Effector CD8-positive, alpha-beta T cell (primary cell): Measurements from ENCODE around the gene UNC93A.
"Not testable (repeated sequence)": the region's sequence is repeated elsewhere in the genome, so short reads cannot be mapped to it uniquely, and the experiment has no call there.

ENCODE experiments used
- DNase-seq: peaks from one replicate; lab custom pipeline; 2025; lab: John Stamatoyannopoulos, UW

UNC93A gene

DNA sequence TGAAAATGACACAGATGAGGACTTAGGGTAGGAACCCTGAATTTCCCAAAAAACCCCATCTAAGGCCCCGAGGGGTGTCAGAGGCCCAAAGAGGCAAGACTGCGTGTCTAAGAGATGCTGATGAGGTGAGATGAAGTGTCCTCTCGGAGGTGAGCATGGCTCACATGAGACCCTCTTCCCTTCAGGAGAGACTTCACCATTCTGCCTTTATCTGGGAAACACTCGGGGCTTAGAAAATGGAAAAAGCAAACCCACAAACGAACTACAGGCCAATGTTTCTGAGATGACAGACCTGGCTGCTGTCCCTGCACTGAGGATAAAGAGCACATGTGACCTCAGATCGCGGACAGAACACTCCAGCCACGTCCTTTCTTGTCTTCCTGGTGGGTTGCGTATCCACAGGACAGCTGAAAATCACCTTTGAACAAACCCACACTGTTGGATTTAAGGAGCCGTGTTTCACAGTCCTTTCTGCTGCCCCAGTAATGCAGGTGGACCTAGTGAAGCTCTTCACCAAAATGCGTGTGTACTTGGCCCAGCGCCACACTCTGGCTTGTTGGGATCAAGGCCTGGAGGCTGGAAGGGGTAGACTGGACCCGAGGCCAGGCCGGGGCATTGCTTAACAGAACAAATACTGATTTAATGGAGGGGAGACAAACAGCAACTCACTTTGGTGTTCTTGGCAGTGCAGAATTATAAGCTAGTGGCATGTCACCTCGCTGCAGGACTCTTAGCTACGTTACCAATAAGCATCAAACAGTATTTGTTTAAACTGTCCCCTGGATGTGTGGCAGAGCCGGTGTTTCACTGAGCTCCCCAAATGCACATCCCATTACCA lies 18.5 kb downstream of the UNC93A start:
- not testable (repeated sequence) for DNase-seq

DNA sequence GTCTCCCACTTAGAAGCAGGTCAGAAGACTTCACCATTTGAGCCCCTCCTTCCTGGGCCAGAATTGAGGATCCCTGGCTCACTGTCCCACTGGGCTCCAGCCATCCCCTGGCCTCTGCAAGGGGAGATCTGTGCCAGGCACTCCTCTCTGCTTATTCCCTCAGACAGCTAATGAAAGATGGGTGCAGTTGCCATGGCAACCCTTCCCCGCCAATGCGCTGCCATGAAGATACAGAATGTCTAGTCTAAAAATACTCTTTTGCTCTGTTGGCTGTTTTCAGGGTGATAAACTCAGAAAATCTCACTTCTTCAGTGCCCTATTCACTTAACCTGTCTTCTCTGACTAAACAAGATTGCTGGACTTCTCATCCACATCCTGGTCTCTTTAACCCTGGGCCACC lies 20.2 kb downstream of the UNC93A start:
- DNase-seq: no peak

DNA sequence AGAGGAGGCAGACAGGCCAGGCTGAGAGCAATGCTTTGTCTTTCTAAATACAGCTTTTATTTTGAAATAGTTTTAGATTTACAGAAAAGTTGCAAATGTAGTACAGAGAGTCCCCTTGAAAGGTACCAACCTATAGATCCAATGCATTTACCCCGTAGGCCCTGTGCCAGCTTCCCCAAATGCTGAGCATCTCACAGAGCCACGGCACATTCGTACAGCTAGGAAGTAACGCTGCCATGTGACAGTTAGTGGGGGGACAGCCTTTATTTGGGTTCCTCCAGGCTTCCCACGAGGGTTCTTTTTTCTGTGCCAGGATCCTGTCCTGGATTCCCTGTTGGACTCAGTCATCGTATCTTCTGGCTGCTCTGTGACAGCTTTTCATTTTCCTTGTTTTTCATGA lies 20.6 kb downstream of the UNC93A start:
- DNase-seq: not testable (repeated sequence)

DNA sequence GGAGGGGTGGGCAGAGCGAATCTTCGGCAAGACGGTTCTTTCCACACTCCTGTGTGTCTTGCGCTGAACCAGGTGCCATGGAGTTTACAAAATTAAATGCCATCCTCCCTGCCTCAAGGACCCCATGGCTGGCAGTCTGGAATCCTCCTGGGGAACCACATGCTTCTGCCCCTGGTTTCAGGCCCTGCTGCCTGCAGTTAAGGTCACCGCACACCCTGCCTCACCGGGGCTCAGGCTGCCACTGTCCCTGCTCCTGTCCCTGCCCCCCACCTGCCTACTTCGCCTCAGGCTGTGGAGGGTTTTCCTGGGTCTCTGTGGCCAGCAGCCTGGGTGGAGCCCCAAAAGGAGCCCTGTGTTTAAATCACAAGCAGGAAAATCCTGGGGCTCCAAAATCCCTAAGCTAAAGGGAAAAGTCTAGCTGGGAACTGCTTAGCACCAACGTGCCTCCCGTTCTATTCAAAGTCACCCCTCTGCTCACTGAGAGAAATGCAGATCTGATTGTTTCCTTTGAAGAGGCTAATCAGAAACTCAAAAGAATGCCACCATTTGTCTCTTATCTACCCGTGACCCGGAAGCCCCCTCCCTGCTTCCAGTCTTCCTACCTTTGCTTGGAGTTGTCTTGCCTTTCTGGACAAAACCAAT lies 23.2 kb downstream of the UNC93A start:
- DNase-seq: no peak

DNA sequence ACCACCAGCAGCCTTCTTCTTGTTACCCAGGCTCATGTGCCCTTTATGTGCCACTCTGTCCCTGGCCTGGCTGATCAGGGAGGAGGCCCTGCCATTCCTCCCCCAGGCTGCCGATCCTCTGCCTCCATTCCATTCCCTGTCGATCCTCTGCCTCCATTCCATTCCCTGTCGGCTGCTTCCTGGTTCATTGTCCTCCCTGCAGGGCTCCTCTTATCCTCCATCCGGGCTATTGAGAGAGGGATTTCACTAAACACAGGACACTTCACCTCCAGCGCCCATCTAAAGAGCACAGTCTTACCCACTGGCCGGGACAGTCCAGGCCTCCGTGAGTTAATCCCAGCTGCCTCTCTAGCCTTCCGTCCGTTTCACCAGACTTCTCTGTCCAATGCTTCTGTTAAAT lies 26.1 kb downstream of the UNC93A start:
- no peak for DNase-seq

DNA sequence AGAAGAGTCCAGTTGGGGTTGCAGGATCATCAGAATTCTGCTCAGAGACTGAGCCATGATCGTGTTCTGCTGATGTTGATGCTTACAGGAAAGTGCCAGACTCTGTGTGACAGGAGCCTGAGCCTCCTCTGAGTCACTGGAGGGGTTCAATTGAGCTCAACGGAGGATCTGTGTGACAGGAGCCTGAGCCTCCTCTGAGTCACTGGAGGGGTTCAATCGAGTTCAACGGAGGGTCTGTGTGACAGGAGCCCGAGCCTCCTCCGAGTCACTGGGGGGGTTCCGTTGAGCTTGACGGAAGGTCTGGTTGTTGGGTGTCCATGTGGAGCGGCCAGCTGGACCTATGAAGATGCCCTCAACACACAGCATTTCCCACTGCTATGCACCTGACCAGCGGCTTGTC lies 27.2 kb downstream of the UNC93A start:
- not testable (repeated sequence) for DNase-seq

DNA sequence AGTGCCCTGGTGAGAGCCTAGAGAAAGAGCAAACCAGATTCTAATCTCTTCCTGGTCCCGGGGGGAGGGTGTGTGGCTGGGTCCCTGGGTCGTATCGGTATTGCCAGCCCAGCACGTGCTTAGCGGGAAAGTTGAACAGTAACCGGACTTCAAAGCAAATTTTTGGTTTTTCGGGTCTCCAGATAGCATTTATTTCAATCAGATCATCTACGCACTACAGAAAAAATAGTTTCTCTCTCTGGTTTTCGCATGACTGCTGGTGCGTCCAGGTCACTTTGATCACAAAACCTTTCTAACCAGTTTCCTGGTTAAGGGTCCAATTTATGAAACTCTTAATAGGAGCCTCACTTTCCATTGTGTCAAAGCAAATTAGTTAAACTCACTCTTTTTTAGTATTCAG lies 27.7 kb downstream of the UNC93A start:
- DNase-seq: not testable (repeated sequence)

DNA sequence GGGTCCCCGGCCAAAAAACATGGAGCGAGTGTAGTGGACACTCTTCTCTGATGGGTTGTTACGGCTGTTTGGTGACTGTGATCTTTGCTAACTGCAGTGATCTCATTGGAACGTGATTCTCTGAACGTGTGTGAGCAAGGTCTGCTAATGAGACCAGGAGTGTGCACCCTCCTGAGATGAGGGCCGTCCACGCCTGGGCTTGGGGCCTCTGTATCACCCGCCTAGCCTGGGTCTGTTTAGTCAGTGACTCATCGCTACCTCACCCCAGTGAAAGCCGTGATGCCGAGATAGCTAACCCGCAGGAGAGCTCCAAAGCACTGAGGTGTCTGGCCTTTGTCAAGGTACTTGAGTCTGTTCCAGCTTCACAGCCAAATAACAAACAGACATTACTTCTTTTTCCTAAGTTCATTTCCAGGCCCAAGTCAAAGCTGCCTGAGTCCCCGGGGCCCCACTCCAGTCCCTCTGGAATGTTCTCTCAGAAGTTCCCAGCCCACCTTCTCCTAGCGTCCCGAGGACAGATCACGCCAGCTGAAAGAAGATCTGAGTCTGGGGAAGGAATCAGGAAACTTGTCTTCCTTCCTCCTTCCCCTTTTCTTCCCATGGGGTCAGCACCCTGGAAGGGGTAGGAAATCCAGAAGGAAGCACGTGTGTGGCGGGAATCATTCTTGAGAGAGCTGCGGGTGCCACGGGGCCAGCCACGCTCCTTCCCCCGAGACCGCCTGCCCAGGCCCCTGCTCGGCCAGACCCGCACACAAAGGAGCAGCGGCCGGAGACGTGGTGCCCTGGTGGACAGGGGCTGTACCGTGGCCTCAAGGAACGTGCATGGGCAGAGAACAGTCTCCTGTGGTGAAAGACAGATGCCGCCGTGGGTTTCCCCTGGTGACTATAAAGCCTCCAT lies 29.0 kb downstream of the UNC93A start:
- not testable (repeated sequence) for DNase-seq

DNA sequence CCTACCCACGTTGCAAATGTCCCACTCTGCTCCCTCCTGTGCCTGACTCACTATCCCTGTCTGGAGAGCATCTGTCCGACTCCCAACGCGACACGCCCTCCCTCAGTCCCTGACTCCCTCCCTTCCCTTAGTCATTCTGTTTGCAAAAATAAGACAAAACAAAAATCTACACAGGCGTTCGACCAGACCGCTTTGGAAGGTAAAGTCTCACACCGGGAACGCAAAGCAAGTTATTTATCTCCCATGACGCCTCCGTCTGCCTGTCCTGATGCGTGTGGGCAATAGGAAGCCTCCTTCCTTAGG lies 29.6 kb downstream of the UNC93A start:
- not testable (repeated sequence) for DNase-seq

DNA sequence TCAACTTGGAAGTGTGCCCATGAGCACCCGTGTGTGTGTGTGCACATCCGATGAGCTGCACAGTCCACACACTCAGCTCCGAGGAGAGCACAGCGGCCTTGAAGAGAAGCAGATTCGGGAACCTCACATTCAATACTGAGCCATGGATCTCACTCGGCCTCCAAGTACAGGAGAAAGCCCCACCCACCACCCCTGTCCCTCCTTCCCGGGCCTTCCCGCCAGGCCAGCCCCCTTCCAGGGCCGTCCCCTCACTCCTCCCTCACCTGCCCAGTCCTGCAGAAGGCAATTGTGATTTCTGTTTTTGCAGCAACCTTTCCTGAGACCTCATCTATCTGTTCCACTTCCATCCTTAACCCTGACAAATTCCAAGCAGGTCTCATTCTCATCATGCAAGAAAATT lies 30.1 kb downstream of the UNC93A start:
- DNase-seq: not testable (repeated sequence)

DNA sequence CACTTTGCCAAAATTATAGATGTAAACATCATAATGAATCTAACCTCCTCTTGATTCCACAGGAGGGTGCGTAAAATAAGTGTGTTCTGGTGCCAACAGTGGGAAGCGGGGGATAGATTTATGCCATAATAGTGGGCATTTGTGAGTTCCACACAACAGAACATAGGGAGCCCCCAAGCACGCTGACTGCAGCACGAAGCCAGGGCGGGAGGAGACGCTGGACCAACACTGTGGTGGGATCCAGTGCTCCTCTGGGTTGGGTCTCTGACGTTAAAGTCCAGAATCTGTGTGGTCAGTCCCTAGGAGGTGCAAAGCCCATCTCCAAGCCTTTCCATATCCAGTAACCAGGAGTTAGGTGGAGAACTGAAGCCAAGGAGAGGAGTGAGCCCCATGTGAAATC lies 32.0 kb downstream of the UNC93A start:
- DNase-seq: no peak

DNA sequence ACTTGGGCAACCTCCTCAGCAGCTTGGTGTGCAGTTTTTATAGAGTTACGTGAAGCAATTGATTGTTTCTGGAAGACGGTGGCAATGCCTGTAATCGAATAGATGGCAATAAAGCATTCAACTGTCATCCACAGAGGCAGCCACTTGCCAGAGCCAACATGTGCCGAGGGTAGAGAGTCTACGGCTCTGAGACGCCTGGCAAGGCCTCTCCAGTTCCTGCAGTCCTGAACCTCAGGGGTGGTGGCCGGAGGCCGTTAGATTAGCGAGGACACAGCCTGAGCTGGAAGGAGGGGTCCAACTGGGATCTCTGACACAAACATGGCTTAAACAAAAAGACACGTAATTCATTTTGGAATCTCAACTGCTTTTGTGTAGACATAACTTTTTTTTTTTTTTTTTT lies 33.0 kb downstream of the UNC93A start:
- no peak for DNase-seq

DNA sequence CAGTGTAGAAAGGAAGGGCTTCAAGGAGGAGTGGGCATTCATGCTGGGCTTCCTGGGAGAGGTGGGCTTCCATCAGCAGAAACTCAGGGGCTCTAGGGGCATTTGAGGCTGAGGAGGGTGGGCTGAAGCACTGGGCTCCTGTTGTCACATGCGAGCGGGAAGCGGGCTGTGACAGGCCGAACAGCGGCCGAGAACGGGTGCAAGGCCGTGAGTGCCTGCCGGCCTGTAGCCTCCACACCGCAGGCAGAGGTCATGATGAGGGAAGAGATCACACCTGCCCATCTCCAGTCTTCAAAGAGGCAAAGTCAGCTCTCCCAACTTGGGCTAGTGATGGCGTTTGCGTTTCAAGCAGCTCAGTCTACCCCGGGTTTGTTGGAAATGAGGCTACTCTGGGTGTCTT lies 34.7 kb downstream of the UNC93A start:
- no peak for DNase-seq

DNA sequence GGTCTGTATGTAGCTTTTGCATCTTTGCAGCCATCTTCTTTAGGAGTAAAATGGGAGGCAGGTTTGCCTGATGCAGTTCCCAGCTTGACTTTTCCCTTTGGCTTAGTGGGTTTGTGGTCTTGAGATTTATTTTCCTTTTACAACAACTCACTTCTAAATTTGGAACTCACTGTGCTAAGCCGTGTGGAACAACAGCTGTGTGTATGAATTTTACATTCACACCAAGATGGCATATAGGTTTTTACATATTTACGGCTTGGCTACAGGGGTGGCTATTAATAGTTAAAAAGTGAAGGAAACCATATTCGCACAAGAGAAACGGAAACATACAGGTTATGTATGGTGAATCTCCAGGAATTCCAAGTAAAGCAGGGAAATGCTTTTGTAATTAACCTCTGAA lies 36.3 kb downstream of the UNC93A start:
- DNase-seq: no peak

DNA sequence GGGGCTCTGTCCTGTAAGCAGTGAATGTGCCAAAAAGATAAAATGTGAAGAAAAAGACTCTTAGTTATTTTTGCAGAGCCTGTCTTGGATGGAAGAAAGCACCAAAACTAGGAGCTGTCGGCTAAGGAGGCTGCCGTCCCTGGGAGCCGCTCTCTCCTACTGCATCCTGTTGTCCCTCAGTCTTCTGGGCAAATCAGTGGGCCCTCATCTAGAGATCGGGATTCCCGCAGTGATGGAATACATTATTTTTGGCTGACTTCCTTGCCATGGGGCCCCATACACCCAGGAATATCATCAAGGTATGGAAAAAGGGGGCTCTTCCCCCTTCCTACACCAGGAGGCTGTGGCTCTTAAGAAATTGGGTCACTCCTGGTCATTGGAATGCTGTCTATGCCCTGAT lies 37.0 kb downstream of the UNC93A start:
- DNase-seq: no peak

DNA sequence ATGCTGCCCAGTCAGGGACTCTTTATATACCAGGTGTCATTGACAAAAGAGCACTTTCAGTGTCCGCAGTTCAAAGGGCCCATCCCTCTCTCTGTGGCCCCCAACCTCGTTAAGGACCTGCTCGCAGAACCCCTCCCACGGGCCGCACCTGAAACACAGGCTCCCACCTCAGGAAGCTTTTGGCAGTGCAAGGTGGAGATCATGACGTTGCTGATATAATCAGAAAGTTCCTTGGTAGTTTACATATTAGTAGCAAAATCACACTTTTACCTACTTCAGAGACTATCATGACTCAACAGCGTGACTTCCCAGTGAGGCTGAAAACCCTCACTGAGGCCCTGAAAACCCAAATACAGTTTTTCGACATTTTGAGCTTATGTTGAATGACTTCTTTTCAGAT lies 37.9 kb downstream of the UNC93A start:
- no peak for DNase-seq

DNA sequence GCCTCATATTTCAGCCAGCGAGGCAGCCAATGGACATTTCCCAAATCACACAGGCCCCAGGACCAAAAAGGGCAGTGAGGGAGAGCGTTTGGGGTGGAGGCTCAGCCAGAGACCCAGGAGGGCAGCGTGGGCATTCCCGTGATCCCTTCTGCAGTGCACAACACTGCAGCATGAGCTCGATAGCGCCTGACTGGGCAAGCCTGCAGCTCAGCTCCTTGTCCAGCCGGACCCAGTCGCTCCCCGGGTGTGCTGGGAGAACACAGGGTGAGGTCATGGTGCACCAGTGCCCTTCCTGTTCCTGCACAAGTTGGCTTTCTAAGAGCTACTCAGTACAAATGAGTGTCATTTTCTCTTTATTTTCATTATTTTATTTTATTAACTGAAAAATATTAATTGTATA lies 39.6 kb downstream of the UNC93A start:
- no peak for DNase-seq

DNA sequence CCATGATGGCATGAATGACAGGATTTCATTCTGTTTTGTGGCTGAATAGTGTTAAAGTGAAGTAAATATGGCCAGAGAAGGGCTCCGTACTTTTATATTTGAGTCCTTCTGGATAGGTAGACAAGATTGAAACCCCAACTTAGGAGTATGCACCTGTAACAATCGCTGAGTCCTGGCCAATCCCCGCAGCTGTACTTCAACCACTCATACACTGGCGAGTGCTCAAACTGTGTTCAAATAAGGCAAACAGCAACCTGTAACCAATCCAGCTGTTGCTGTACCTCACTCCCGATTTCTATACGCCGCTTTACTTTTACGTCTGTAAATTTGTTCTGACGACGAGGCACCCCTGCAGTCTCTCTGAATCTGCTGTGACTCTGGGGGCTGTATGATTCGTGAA lies 40.5 kb downstream of the UNC93A start:
- DNase-seq: no peak

DNA sequence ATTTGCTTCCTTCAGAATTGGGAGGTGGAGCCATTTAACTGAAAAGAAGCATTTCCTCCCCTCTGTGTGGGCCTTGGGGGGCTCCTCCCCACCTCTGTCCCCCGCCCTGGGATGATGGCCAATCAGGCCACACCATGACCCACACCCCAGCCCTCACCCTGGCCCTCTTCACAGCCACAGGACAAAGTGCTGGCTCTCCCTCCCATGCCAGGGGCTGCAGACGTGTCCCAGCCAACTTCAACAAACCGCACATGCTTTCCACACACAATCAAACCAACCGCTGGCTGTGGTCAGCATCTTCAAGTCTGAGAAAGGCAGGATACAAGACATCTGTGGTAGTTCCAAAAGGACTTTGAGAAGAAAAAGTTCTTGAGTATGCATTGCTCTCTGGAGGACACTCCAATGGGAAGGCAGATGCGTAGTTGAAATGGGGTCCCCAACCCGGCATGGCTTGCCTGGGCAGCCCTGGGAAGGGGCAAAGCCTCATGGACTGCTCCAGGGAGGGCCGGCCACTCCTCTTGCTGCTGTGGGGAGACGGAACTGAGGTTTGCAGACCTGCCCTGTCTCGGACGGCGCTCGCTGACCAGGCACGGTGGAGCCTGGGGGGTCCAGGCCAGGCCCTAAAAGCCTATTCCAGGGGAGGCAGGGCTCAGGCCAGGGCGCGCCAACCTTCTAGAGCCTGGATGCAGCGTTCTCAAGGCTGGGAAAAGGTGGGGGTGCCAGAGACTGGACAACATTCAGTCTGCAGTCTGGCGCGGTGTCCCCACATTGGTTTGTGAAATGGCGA lies 45.9 kb downstream of the UNC93A start:
- no peak for DNase-seq

DNA sequence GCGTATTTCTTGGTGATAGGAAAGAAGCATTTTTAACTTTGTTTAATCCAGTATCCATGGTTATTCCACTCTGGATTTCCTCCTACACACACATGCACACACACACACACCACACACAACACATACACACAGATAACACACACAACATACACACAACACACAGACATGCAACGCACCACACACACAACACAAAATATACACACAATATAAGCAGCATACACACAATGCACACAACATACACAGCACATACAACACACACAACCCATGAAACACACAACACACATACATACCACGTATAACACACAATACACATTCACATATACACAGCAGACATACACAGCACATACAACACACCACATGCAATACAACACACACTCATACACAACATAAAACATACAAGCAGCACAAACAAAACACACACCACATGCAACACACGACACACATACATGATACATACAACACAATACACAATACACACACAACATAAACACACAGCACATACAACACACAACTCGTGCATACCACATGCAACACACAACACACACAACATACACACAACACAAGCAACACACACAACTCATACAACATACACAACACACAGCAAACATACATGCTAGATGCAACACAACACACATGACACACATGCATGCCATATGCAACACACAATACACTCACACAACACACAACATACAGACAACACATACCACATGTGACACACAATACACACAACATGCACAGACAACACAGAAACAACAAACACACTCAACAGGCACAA lies 46.7 kb downstream of the UNC93A start:
- DNase-seq: no peak

DNA sequence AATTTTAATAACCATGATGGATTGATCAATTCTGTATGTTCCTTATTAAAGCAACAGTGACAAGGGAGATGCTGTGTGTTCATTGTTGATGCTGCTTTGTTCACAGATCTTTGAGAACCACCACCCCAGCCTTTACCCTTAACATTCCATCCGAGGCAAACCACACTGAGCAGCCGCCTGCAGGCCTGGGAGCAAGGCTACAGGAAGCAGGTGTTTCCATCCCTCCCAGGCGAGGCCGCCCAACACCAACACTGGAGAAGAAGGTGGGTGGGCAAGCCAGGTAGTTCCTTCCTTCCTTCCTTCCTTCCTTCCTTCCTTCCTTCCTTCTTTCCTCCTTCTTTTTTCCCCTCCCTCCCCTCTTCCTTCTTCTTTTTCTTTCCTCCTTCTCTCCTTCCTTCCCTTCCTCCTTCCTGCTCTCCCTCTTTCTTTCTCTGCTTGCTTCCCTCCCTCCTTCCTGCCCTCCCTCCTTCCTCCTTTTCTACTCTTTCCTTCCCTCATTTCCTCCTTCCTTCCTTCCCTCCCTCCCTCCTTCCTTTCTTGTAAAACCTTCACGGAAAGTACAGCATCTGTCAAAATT lies 47.5 kb downstream of the UNC93A start:
- no peak for DNase-seq
